ENCODE results near the gene TMEM229A.

TMEM229A gene

GRCh38 chr7:124072603-124073309 is 39.9 kb upstream of the TMEM229A start:
- H3K9me3 Mint-ChIP-seq = no peaks in the 10 kb centered on the region
- no peaks in the 10 kb centered on the region for H3K36me3 Mint-ChIP-seq (ENCODE audit: low read depth)
- peak overlapping the region in 1 of 3 experiments; percentile 9 for H3K27ac Mint-ChIP-seq
- no peak overlapping the region for H3K4me3 Mint-ChIP-seq
- peaks cover 11% of the 10 kb centered on the region for H3K4me1 Mint-ChIP-seq
- no peaks in the 10 kb centered on the region for H3K27me3 Mint-ChIP-seq (ENCODE audit: low read depth)
- TF ChIP-seq CTCF (IDR thresholded peaks at IDR 0.05; ENCODE audit: unreplicated experiment in 3 of 3) = no peak

- H3K4me1 Mint-ChIP-seq = peaks cover 11% of the 10 kb centered on the region
- H3K4me3 Mint-ChIP-seq = no peak overlapping the region
- no peaks in the 10 kb centered on the region for H3K9me3 Mint-ChIP-seq
- H3K36me3 Mint-ChIP-seq (ENCODE audit: low read depth) = no peaks in the 10 kb centered on the region
- H3K27ac Mint-ChIP-seq = no peak overlapping the region
- TF ChIP-seq CTCF (IDR thresholded peaks at IDR 0.05; ENCODE audit: unreplicated experiment in 3 of 3) = no peak
- H3K27me3 Mint-ChIP-seq (ENCODE audit: low read depth) = no peaks in the 10 kb centered on the region
Measured at GRCh38 chr7:124071843-124072242, 39.0 kb upstream of the TMEM229A start.

GRCh38 chr7:124062171-124062570 is 29.3 kb upstream of the TMEM229A start:
- Mint-ChIP-seq H3K27me3 (ENCODE audit: low read depth) (no peaks in the 10 kb centered on the region), H3K4me1 (no peaks in the 10 kb centered on the region), H3K36me3 (ENCODE audit: low read depth) (no peaks in the 10 kb centered on the region), H3K4me3 (no peak overlapping the region), H3K9me3 (no peaks in the 10 kb centered on the region), H3K27ac (no peak overlapping the region)
- no peak for TF ChIP-seq CTCF (IDR thresholded peaks at IDR 0.05; ENCODE audit: unreplicated experiment in 3 of 3)

- TF ChIP-seq CTCF (IDR thresholded peaks at IDR 0.05; ENCODE audit: unreplicated experiment in 3 of 3) = no peak
- no peaks in the 10 kb centered on the region for H3K4me1 Mint-ChIP-seq
- H3K27ac Mint-ChIP-seq = no peak overlapping the region
- H3K9me3 Mint-ChIP-seq = no peaks in the 10 kb centered on the region
- H3K36me3 Mint-ChIP-seq (ENCODE audit: low read depth) = no peaks in the 10 kb centered on the region
- H3K27me3 Mint-ChIP-seq (ENCODE audit: low read depth) = no peaks in the 10 kb centered on the region
- no peak overlapping the region for H3K4me3 Mint-ChIP-seq
Measured at GRCh38 chr7:124060528-124060927, 27.7 kb upstream of the TMEM229A start.

- Mint-ChIP-seq H3K4me1 (no peaks in the 10 kb centered on the region), H3K36me3 (ENCODE audit: low read depth) (no peaks in the 10 kb centered on the region), H3K9me3 (no peaks in the 10 kb centered on the region), H3K4me3 (no peak overlapping the region), H3K27ac (no peak overlapping the region), H3K27me3 (ENCODE audit: low read depth) (no peaks in the 10 kb centered on the region)
- no peak for TF ChIP-seq CTCF (IDR thresholded peaks at IDR 0.05; ENCODE audit: unreplicated experiment in 3 of 3)
Measured at GRCh38 chr7:124059375-124059774, 26.5 kb upstream of the TMEM229A start.

GRCh38 chr7:124058515-124058914 is 25.6 kb upstream of the TMEM229A start:
- no peak for TF ChIP-seq CTCF (IDR thresholded peaks at IDR 0.05; ENCODE audit: unreplicated experiment in 3 of 3)
- no peaks in the 10 kb centered on the region for H3K4me1 Mint-ChIP-seq
- H3K27ac Mint-ChIP-seq = no peak overlapping the region

More at GRCh38 chr7:124058515-124058914, 25.6 kb upstream of the TMEM229A start:
- no peaks in the 10 kb centered on the region for H3K9me3 Mint-ChIP-seq
- no peak overlapping the region for H3K4me3 Mint-ChIP-seq
- no peaks in the 10 kb centered on the region for H3K27me3 Mint-ChIP-seq (ENCODE audit: low read depth)
- no peaks in the 10 kb centered on the region for H3K36me3 Mint-ChIP-seq (ENCODE audit: low read depth)
